Thoracic aorta (tissue), 2 donors: ENCODE results near the gene COQ5. TPM values are rescaled to one million over a fixed set of nuclear protein-coding genes. Genes with fewer than 3 reads are reported as not detected.

Experiments
- ATAC-seq: fragments of 150-250 bp; one replicate; pipeline ENCODE4 v1.8.0; 2017; ENCODE audit warnings: low read depth; ENCODE audit not compliant: insufficient number of reproducible peaks, low FRiP score
- DNase-seq: peaks from one replicate; pipeline ENCODE4 v3.0.0-alpha.2; 2020; ENCODE audit warnings: low spot score
- H3K27ac ChIP-seq, 2 donors: fragments of 200-600 bp; sonication (generic); 1 replicate in 1 of 2; 2 replicates in 1 of 2; pipeline ENCODE4 v1.5.1; 2016; ENCODE audit warnings: mild to moderate bottlenecking in 2 of 2, moderate library complexity in 2 of 2
- H3K27me3 ChIP-seq: fragments of 200-600 bp; sonication (generic); replicated peaks from 2 replicates; pipeline ENCODE4 v1.6.0; 2016; ENCODE audit warnings: mild to moderate bottlenecking; ENCODE audit not compliant: insufficient read depth
- H3K36me3 ChIP-seq: fragments of 200-600 bp; sonication (generic); one replicate; pipeline ENCODE4 v1.5.1; 2016
- H3K4me1 ChIP-seq, 2 donors: fragments of 200-600 bp; sonication (generic); 1 replicate in 1 of 2; 2 replicates in 1 of 2; pipeline versions ENCODE4 v1.5.1 to v1.6.0; 2016; ENCODE audit warnings: low read depth in 2 of 2, mild to moderate bottlenecking in 1 of 2; ENCODE audit not compliant: control insufficient read depth in 1 of 2
- H3K4me3 ChIP-seq: fragments of 200-600 bp; sonication (generic); 2 replicates; pipeline ENCODE4 v1.5.1; 2016; ENCODE audit warnings: mild to moderate bottlenecking
- H3K9me3 ChIP-seq: fragments of 200-600 bp; sonication (generic); 2 replicates; pipeline ENCODE4 v1.5.1; 2016
- total RNA-seq, 2 donors: library from RNA; depleted of rRNA; stranded (reverse); fragments of >200 nt; gene quantifications; one replicate each; pipeline versions ENCODE4 v1.1.0 to v1.2.3, GENCODE V29; 2016
- TF ChIP-seq, protein P1 (sequence below): fragments of 200-600 bp; sonication (generic); IDR thresholded peaks from one replicate; pipeline ENCODE4 v1.5.1; 2019; ENCODE audit warnings: antibody characterized with exemption

COQ5 gene
- total RNA-seq, 2 donors from 2014 or later = 16.5 to 38.0 TPM

GRCh38 chr12:120495731-120496412, 33.1 kb downstream of the COQ5 start, which contains the start of gene DYNLL1:
DYNLL1 (plus strand) TSS chr12:120496113; CDS start chr12:120496422, 309 bp downstream.
- Histone ChIP-seq H3K4me3 (peak within 1 kb of the TSS; percentile 90), H3K27me3 (no peaks in the 10 kb centered on the region), H3K27ac (peak within 1 kb of the TSS; percentile 74 to 93), H3K9me3 (no peaks in the 10 kb centered on the region), H3K4me1 (peaks cover 6 to 38% of the 10 kb centered on the region in 2 donors), H3K36me3 (peaks cover 3% of the 10 kb centered on the region)
- peak; percentile 98 for ATAC-seq
- TF ChIP-seq, protein P1, sequence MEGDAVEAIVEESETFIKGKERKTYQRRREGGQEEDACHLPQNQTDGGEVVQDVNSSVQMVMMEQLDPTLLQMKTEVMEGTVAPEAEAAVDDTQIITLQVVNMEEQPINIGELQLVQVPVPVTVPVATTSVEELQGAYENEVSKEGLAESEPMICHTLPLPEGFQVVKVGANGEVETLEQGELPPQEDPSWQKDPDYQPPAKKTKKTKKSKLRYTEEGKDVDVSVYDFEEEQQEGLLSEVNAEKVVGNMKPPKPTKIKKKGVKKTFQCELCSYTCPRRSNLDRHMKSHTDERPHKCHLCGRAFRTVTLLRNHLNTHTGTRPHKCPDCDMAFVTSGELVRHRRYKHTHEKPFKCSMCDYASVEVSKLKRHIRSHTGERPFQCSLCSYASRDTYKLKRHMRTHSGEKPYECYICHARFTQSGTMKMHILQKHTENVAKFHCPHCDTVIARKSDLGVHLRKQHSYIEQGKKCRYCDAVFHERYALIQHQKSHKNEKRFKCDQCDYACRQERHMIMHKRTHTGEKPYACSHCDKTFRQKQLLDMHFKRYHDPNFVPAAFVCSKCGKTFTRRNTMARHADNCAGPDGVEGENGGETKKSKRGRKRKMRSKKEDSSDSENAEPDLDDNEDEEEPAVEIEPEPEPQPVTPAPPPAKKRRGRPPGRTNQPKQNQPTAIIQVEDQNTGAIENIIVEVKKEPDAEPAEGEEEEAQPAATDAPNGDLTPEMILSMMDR = peak; percentile 10
- DNase-seq = peak; percentile 88

DNA sequence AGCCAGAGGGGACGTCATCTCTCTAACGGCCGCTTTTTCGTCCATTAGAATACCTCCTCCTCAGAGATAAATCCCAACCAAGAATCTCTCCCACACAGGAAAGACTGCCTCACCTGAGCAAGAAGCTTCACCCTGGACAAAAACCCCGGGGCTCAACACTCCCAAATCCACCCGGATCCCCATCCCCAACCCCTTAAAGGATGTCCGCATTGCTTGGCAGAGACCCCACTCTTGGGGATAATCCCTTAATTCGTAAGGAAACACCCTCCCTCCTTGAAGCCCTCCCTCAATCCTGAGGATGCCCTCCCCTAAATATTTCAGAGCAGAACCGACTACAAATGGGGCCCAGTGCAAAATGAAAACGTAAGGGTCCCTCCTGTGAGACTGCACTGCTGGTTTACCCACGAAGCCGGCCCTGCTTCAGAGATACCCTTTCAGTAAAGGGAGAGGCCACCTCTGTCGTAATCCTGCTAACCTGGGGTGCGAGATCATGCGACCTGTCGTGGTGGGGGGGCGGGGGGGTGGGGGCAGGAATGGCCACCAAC, 33.7 kb downstream of the COQ5 start:
- Histone ChIP-seq H3K9me3 (no peaks in the 10 kb centered on the region), H3K4me3 (peak overlapping the region; percentile 90), H3K27ac (no peak overlapping the region), H3K4me1 (peaks cover 6 to 43% of the 10 kb centered on the region in 2 donors), H3K36me3 (no peaks in the 10 kb centered on the region), H3K27me3 (no peaks in the 10 kb centered on the region)
- no peak for ATAC-seq
- TF ChIP-seq, protein P1 = no peak
- DNase-seq = no peak

GRCh38 chr12:120490833-120491512, 38.0 kb downstream of the COQ5 start:
- peaks cover 0 to 23% of the 10 kb centered on the region in 2 donors for H3K4me1 ChIP-seq
- no peaks in the 10 kb centered on the region for H3K9me3 ChIP-seq
- TF ChIP-seq, protein P1 = no peak
- H3K4me3 ChIP-seq = no peak overlapping the region
- ATAC-seq (no peak), DNase-seq (no peak)
- peak overlapping the region; percentile 46 to 60 for H3K27ac ChIP-seq
- H3K36me3 ChIP-seq = peaks cover 3% of the 10 kb centered on the region
- H3K27me3 ChIP-seq = no peaks in the 10 kb centered on the region

DNA sequence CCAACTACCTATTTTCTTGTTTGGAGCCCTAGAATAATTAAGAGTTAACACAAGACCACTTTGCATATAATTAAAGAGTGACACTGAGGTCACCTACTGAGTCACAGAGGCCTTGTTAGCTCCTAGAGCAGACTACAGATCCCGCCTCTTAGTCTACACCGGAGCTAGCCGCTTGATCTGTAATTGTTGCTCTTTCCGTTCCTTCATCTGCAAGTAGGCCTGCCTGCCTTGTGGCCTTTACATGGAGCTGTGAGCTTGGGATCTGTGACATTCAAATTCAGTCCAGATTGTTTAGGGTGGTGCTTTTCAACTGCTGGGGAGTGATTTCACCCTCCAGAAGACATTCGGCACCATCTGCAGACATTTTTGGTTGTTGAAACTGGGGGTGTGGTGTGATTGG, 38.6 kb downstream of the COQ5 start:
- ATAC-seq (no peak), DNase-seq (no peak)
- Histone ChIP-seq H3K4me1 (peaks cover 0 to 22% of the 10 kb centered on the region in 2 donors), H3K27ac (peak overlapping the region; percentile 46 to 60), H3K9me3 (no peaks in the 10 kb centered on the region), H3K36me3 (peaks cover 3% of the 10 kb centered on the region), H3K27me3 (no peaks in the 10 kb centered on the region), H3K4me3 (no peak overlapping the region)
- TF ChIP-seq, protein P1 = no peak

DNA sequence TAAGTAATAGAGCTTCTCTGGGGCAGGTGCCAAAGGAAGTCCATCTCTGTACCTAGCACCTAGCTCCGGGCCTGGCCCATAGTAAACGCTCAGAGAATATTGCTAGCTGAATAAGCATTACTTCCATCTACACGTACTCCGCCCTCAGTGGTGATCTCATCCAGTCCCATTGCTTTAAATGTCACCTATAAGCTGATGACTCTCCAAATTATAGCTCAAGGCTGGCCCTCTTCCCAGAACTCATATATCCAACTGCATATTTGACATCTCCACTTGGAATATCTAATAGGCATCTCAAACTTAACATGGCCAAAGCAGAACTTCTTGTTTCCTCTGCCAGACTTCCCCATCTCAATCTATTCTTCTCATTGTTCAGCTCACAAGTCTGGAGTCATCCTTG, 39.9 kb downstream of the COQ5 start:
- Histone ChIP-seq H3K4me1 (peaks cover 0 to 12% of the 10 kb centered on the region in 2 donors), H3K27ac (no peak overlapping the region), H3K36me3 (peaks cover 3% of the 10 kb centered on the region), H3K4me3 (no peak overlapping the region), H3K27me3 (no peaks in the 10 kb centered on the region), H3K9me3 (no peaks in the 10 kb centered on the region)
- ATAC-seq = no peak
- TF ChIP-seq, protein P1 = no peak
- DNase-seq = no peak
